ENCODE data around the gene DUOXA1.

DNA sequence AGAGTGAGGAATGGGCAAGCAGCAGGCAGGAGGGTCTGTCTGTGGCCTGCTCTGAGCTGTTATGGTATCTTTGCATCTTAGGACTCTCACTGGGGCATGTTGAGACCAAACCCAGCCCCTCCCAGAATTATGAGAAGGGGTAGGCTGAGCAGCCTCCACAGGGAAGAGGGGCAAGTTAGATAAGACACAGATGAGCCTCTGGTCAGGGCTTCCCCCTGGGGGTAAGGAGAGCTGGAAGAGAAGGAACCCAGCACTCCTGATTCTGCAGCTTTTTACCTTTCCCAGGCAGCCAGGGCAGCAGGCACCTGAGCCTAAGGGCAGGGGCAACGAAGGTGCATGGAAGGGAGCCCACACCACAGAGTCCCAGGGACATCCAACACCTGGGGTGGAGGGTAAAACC lies 19.4 kb upstream of the DUOXA1 start:
- TF ChIP-seq SIN3A (IDR thresholded peaks at IDR 0.05; ENCODE audit: borderline replicate concordance, insufficient read depth, low read length) (no peak), TAF1 (IDR thresholded peaks at IDR 0.05; ENCODE audit: borderline replicate concordance, insufficient read depth, low read length) (no peak), POLR2AphosphoS5 (IDR thresholded peaks at IDR 0.05; ENCODE audit: low read depth, low read length) (no peak)
- TF ChIP-seq, protein P1, sequence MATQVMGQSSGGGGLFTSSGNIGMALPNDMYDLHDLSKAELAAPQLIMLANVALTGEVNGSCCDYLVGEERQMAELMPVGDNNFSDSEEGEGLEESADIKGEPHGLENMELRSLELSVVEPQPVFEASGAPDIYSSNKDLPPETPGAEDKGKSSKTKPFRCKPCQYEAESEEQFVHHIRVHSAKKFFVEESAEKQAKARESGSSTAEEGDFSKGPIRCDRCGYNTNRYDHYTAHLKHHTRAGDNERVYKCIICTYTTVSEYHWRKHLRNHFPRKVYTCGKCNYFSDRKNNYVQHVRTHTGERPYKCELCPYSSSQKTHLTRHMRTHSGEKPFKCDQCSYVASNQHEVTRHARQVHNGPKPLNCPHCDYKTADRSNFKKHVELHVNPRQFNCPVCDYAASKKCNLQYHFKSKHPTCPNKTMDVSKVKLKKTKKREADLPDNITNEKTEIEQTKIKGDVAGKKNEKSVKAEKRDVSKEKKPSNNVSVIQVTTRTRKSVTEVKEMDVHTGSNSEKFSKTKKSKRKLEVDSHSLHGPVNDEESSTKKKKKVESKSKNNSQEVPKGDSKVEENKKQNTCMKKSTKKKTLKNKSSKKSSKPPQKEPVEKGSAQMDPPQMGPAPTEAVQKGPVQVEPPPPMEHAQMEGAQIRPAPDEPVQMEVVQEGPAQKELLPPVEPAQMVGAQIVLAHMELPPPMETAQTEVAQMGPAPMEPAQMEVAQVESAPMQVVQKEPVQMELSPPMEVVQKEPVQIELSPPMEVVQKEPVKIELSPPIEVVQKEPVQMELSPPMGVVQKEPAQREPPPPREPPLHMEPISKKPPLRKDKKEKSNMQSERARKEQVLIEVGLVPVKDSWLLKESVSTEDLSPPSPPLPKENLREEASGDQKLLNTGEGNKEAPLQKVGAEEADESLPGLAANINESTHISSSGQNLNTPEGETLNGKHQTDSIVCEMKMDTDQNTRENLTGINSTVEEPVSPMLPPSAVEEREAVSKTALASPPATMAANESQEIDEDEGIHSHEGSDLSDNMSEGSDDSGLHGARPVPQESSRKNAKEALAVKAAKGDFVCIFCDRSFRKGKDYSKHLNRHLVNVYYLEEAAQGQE (IDR thresholded peaks at IDR 0.05; ENCODE audit: insufficient read depth in 1 of 2, low read depth in 2 of 2, low read length in 2 of 2) = no peak
